ENCODE data around the gene ZNF281.

GRCh38 chr1:200409203-200409760 is 554 bp downstream of the ZNF281 start:
- TF ChIP-seq CTCF (IDR thresholded peaks at IDR 0.05) (no peak), POLR2A (IDR thresholded peaks at IDR 0.05) (no peak)
